Osteoblast (primary cell): ENCODE measurements around the gene LRP6. TPM values are rescaled to one million over a fixed set of nuclear protein-coding genes. Genes with fewer than 3 reads are reported as not detected.
A peak's percentile ranks its signal among the peaks of the same experiment; 100 is the strongest.
"Not testable (repeated sequence)": the region's sequence is repeated elsewhere in the genome, so short reads cannot be mapped to it uniquely, and the experiment has no call there.

ENCODE experiments used
- DNase-seq: peaks from one replicate; pipeline ENCODE4 v3.0.0; 2011; ENCODE audit warnings: low spot score, mixed read lengths; ENCODE audit not compliant: insufficient read length; ENCODE audit errors: missing footprints
- H2AFZ ChIP-seq: 2 replicates; pipeline ENCODE4 v1.6.0; 2011; ENCODE audit warnings: mild to moderate bottlenecking, low read length
- H3K27ac ChIP-seq: 2 replicates; pipeline ENCODE4 v1.5.1; 2011; ENCODE audit warnings: mild to moderate bottlenecking, low read depth, low read length, moderate library complexity
- H3K27me3 ChIP-seq: 2 replicates; pipeline ENCODE4 v1.6.0; 2012; ENCODE audit warnings: mild to moderate bottlenecking, control low read depth, inconsistent platforms, low read length, moderate library complexity; ENCODE audit not compliant: insufficient read depth
- H3K36me3 ChIP-seq: 2 replicates; pipeline ENCODE4 v1.5.1; 2011; ENCODE audit warnings: mild to moderate bottlenecking, low read length, control low read depth, moderate library complexity; ENCODE audit not compliant: insufficient read depth
- H3K4me1 ChIP-seq: 2 replicates; pipeline ENCODE4 v1.5.1; 2011; ENCODE audit warnings: mild to moderate bottlenecking, low read length, control low read depth, moderate library complexity; ENCODE audit not compliant: insufficient read depth
- H3K4me2 ChIP-seq: 2 replicates; pipeline ENCODE4 v1.6.0; 2011; ENCODE audit warnings: mild to moderate bottlenecking, low read length; ENCODE audit not compliant: insufficient read depth
- H3K4me3 ChIP-seq: fragments of 200-600 bp; sonication (generic); 3 replicates; pipeline ENCODE4 v1.5.1; 2012; ENCODE audit warnings: mild to moderate bottlenecking, low read length, inconsistent platforms; ENCODE audit not compliant: insufficient read depth
- H3K79me2 ChIP-seq: 2 replicates; pipeline ENCODE4 v1.6.0; 2012; ENCODE audit warnings: mild to moderate bottlenecking, low read length, control low read depth, inconsistent platforms; ENCODE audit not compliant: insufficient read depth
- H3K9me3 ChIP-seq: 2 replicates; pipeline ENCODE4 v1.5.1; 2011; ENCODE audit warnings: low read depth, low read length, control low read depth
- H4K20me1 ChIP-seq: 2 replicates; pipeline ENCODE4 v1.6.0; 2012; ENCODE audit warnings: mild to moderate bottlenecking, low read length, control low read depth; ENCODE audit not compliant: insufficient read depth
- total RNA-seq: library from RNA; depleted of rRNA; stranded (reverse); fragments of >200 nt; gene quantifications from 2 replicates; pipeline ENCODE4 v1.2.3, GENCODE V29; 2012
- TF ChIP-seq, protein P1 (sequence below): IDR thresholded peaks from 2 replicates; pipeline ENCODE4 v1.5.1; 2011; ENCODE audit warnings: mild to moderate bottlenecking, low read depth, low read length, moderate library complexity; ENCODE audit errors: extremely low read depth

The LRP6 gene
- total RNA-seq = 42.7 and 46.7 TPM in 2 replicates

DNA sequence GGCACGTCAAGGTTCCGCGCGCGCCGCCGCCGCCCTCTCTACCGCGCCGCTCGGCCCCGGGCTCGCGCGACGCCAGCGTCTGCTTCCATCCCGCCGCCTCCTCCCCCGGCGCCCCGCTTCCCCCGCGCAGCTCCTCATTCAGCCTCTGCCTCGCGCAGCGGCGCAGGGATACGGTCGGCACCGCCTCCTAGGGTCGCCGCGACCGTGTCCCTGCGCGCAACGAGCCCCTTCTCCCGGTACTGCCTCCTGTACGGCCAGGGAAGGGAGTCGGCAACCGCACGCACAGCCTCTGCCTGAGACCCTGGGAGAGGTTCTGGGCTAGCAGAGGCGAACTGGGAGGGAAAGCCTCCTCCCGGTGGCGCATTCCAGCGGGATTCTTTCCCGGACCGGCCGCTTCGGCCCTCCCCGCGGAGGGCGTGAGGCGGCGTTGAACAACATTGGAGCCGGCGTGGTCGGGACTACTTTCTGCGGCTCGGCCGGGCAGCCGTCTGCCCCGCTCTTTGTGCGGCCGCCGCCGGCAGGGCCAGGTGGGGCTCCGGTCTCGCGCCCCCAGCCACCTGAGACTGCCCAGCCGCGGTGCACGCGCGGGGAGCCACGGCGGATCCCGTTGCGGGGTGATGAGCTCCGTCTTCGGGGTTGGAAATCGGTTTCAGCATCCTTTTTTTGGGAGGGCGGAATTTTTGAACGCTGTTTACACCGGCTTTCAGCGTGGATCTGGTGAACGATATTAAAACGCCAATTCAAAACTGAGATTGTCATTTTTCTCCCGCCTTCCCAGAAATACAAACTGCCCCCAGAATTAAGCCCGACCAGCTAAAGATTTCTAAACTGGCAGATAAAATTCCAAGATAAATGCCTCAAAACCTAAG is at the start of gene LRP6:
TSS of gene LRP6 (minus strand) at position 172 of the 869 bp plus-strand sequence. CDS start 309 bp downstream, outside the sequence.
- H3K27me3 ChIP-seq = no peaks in the 10 kb centered on the region
- peaks cover 14% of the 10 kb centered on the region for H3K4me1 ChIP-seq
- H3K27ac ChIP-seq = peak within 1 kb of the TSS; percentile 100
- H3K4me3 ChIP-seq = peak within 1 kb of the TSS; percentile 83
- peaks cover 44% of the 10 kb centered on the region for H3K79me2 ChIP-seq
- H3K36me3 ChIP-seq = no peaks in the 10 kb centered on the region
- H3K9me3 ChIP-seq = no peaks in the 10 kb centered on the region
- peak; percentile 99 for DNase-seq
- H4K20me1 ChIP-seq = peaks cover 23% of the 10 kb centered on the region
- peak within 1 kb of the TSS; percentile 86 for H3K4me2 ChIP-seq
- TF ChIP-seq, protein P1, sequence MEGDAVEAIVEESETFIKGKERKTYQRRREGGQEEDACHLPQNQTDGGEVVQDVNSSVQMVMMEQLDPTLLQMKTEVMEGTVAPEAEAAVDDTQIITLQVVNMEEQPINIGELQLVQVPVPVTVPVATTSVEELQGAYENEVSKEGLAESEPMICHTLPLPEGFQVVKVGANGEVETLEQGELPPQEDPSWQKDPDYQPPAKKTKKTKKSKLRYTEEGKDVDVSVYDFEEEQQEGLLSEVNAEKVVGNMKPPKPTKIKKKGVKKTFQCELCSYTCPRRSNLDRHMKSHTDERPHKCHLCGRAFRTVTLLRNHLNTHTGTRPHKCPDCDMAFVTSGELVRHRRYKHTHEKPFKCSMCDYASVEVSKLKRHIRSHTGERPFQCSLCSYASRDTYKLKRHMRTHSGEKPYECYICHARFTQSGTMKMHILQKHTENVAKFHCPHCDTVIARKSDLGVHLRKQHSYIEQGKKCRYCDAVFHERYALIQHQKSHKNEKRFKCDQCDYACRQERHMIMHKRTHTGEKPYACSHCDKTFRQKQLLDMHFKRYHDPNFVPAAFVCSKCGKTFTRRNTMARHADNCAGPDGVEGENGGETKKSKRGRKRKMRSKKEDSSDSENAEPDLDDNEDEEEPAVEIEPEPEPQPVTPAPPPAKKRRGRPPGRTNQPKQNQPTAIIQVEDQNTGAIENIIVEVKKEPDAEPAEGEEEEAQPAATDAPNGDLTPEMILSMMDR = no peak
- H2AFZ ChIP-seq = peak within 1 kb of the TSS; percentile 100

DNA sequence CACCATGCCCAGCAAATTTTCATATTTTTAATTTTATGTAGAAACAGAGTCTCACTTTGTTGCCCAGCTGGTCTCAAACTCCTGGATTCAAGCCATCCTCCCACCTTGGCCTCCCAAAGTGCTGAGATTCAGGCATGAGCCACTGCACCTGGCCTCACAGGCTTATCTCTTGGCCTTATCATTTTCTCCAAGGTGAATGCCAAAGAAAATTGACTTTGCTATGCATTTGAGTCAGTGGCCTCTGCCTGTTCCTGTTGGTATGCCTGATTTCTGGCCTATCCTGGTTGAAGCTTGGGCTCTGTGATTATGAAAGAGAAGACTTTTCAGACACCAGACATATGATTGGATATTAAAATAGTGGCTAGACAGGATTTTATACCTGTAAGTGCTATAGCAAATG is 49.0 kb upstream of the LRP6 start:
- no peak overlapping the region for H2AFZ ChIP-seq
- no peaks in the 10 kb centered on the region for H4K20me1 ChIP-seq
- no peaks in the 10 kb centered on the region for H3K36me3 ChIP-seq
- peaks cover 15% of the 10 kb centered on the region for H3K4me1 ChIP-seq
- H3K4me3 ChIP-seq = no peak overlapping the region
- TF ChIP-seq, protein P1 = no peak
- no peak for DNase-seq
- H3K27me3 ChIP-seq = no peaks in the 10 kb centered on the region
- H3K27ac ChIP-seq = no peak overlapping the region
- H3K4me2 ChIP-seq = no peak overlapping the region
- H3K9me3 ChIP-seq = no peaks in the 10 kb centered on the region
- no peaks in the 10 kb centered on the region for H3K79me2 ChIP-seq

DNA sequence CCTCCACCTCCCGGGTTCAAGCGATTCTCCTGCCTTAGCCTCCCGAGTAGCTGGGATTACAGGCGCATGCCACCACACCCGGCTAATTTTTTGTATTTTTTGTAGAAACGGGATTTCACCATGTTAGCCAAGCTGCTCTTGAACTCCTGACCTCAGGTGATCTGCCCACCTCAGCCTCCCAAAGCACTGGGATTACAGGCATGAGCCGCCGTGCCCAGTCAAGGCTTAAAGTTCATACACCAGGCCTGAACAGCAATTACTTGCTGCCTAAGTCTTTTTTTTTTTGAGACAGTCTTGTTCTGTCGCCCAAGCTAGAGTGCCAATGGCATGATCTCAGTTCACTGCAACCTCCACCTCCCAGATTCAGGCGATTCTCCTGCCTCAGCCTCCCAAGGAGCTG is 43.9 kb upstream of the LRP6 start:
- H2AFZ ChIP-seq, H3K27ac ChIP-seq, H3K9me3 ChIP-seq, DNase-seq, H3K79me2 ChIP-seq, H3K4me1 ChIP-seq, H3K36me3 ChIP-seq, H3K4me2 ChIP-seq, H3K27me3 ChIP-seq, H4K20me1 ChIP-seq, H3K4me3 ChIP-seq: not testable (repeated sequence)

DNA sequence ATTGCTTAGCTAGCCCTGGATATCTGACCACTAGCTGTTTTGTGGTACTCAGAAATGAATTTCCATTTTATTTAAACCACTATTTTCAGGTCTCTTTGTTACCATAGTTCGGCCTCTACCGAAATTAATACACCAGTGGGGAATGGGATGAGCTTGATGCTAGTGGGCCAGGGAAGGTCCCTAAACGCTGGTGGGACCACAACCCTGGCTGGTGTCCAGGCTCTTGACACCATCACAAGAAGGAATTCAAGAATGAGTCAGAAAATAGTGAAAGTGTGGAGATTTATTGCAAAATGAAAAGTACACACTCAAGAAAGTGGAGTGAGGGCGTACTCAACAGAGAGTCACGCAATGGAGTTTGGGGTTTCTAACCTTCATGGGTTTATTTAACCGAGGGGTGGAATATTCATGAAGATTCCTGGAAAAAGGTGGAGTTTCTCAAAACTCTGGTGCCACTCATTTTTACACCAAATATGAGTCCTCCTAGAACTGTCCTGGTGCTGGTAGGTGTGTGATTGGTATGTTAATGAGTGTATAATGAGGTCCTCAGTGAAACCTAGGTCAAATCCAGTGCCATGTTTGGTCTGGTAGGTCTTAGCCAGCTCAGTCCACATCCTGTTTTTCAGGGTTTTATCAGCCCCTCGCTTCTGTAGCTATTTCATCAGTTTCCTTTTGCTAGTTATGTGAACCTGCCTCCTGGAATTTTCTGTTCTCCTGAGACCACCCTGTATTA is 38.9 kb upstream of the LRP6 start:
- H3K4me1 ChIP-seq = no peaks in the 10 kb centered on the region

More for the DNA sequence above, 38.9 kb upstream of the LRP6 start:
- Histone ChIP-seq H3K79me2 (no peaks in the 10 kb centered on the region), H3K4me3 (no peak overlapping the region), H3K4me2 (no peak overlapping the region), H3K36me3 (no peaks in the 10 kb centered on the region), H3K9me3 (no peaks in the 10 kb centered on the region), H4K20me1 (no peaks in the 10 kb centered on the region), H3K27ac (no peak overlapping the region), H2AFZ (no peak overlapping the region), H3K27me3 (no peaks in the 10 kb centered on the region)
- no peak for DNase-seq
- TF ChIP-seq, protein P1 = no peak
